ENCODE data around the gene CCM2L. TPM values are rescaled to one million over a fixed set of nuclear protein-coding genes. Genes with fewer than 3 reads are reported as not detected.

CCM2L gene
- polyA plus RNA-seq, 5 donors = 9.6 to 16.7 (median 12.6) TPM

- no peak for DNase-seq
Observed at GRCh38 chr20:32056708-32057483, 46.7 kb downstream of the CCM2L start.

- DNase-seq = no peak
Observed at GRCh38 chr20:32057656-32058184, 47.5 kb downstream of the CCM2L start.

GRCh38 chr20:32059189-32059588, 49.0 kb downstream of the CCM2L start:
- DNase-seq = no peak

GRCh38 chr20:32062776-32063170, 52.5 kb downstream of the CCM2L start:
- no peak for DNase-seq

- no peak for DNase-seq
Observed at GRCh38 chr20:32063695-32064094, 53.5 kb downstream of the CCM2L start.

GRCh38 chr20:32064667-32065066, 54.4 kb downstream of the CCM2L start:
- no peak for DNase-seq

GRCh38 chr20:32067234-32067821, 57.1 kb downstream of the CCM2L start:
- no peak for DNase-seq

- no peak for DNase-seq
Observed at GRCh38 chr20:32068174-32068573, 57.9 kb downstream of the CCM2L start.

- DNase-seq = no peak
Observed at GRCh38 chr20:32069711-32070110, 59.5 kb downstream of the CCM2L start.

- no peak for DNase-seq
Observed at GRCh38 chr20:32070282-32070681, 60.0 kb downstream of the CCM2L start.

GRCh38 chr20:32070690-32071213, 60.5 kb downstream of the CCM2L start:
- no peak for DNase-seq

GRCh38 chr20:32071395-32072167, 61.3 kb downstream of the CCM2L start:
- no peak for DNase-seq

GRCh38 chr20:32072168-32072750, 62.0 kb downstream of the CCM2L start:
- no peak for DNase-seq

GRCh38 chr20:32075534-32075933, 65.3 kb downstream of the CCM2L start:
- no peak for DNase-seq

GRCh38 chr20:32077190-32077589, 67.0 kb downstream of the CCM2L start:
- DNase-seq = no peak

GRCh38 chr20:32078322-32078721, 68.1 kb downstream of the CCM2L start:
- no peak for DNase-seq

GRCh38 chr20:32078791-32079190, 68.6 kb downstream of the CCM2L start:
- no peak for DNase-seq

- no peak for DNase-seq
Observed at GRCh38 chr20:32079655-32080109, 69.4 kb downstream of the CCM2L start.

- DNase-seq = no peak
Observed at GRCh38 chr20:32080783-32081182, 70.5 kb downstream of the CCM2L start.
